ENCODE results near the gene RNGTT.

The RNGTT gene

DNA sequence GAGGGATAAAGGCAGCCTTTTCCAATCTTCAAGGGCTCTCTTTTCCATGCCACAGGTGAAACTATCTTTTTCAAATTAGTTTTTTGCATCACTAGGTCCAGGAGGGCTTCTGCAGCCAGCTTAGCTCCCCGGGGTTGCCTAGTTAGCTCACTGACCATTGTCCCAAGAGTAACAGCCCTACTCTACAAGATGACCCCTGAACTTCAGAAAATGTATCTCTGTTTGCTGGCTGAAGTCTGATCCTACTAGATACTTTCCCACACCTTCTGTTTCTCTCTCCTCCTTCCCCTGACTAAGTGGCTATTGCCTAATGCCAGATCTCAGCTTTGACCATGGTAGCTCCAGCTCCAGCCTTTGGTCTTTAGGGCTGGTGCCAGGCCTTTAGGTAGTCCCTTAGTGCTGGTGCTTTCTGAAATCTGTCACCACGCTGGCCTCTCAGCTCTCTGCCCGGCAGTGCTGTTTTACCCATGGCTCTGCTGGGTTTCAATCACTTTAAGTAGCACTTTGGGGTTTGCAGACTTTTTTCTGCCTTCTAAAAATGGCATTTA is 255.1 kb downstream of the RNGTT start:
- no peak for DNase-seq

DNA sequence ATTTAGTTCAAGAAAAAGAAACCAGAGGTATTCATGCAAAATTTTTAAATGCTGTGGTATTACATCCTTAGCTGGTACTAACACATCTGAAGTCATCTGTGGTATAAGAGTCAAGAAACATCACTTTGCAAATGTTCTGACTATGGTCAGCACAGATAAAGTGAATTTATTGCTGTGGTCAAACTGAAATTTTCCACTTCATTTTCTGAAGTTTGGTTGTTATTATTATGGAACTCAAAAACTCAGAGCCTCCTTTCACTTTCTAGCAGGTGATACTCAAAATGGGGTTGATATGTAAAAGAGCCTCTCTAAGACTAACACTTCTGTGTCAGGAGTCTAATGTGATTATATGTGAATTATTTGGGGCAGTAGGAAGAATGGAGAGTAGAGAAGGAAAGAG is 257.8 kb downstream of the RNGTT start:
- DNase-seq = no peak

DNA sequence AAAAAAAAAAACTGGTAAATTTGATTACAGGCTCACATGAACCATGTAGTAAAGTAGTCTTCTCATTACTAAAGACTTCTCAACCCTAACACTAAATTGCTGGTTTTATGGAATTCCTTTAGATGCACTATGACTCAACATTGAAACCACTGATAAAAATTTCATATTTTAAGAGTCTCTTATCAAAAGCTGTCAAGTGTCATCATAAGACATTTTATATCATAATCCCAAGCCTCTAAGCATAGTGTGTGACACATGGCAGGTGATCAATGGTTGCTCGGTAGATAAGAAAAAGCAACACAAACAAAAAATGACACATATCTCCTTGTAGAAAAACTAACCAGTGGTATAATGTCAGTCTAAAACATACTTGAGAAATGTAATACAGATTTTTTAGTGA is 258.4 kb downstream of the RNGTT start:
- DNase-seq = no peak

DNA sequence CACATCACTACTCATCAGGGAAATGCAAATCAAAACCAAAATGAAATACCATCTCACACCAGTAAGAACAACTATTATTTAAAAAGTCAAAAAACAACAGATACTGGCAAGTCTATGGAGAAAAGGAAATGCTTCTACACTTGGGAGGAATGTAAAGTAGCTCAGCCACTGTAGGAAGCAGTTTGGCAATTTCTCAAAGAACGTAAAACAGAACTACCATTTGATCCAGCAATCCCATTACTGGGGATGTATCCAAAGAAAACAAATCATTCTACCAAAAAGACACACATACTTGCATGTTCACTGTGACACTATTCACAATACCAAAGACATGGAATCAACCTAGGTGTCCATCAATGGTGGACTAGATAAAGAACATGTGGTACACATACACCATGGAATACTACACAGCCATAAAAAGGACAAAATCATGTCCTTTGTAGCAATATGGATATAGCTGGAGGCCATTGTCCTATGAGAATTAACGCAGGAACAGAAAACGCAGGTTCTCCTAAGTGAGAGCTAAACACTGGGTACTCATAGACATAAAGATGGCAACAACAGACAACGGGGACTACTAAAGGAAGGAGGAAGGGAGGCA is 260.4 kb downstream of the RNGTT start:
- DNase-seq = no peak

DNA sequence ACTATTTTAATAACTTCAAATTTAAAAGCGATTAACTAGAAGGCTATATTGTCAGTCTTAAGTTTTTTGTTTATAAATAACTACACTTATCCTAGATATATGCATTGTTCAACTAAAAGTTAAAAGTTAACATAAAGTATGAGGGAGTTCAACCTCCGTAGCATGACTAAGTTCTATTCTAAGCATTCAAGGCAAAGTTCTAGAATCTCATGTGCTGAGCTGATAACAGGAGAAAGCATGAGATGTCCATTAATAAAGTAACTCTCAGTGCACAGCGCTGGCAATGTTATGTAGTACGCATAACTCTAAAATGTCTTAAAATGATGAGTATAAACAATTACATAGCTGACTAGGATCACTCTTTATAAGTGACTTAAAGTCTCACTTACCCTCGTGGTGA is 264.8 kb downstream of the RNGTT start:
- DNase-seq = no peak

DNA sequence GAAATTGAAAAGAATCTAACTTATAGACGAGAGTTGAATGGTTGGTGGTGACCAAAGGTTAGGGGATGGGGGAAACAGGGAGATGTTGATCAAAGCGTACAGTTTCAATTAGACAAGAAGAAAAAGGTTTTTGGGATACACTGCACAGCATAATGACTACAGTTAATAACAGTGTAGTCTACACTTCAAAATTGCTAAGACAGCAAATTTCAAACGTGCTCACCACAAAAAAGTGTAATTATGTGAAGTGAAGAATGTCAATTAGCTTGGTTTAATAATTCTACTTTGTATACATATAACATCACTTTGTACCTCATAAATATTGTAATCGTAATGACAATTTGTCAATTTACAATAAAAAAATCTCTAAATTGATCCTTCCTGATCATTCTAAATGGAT is 267.5 kb downstream of the RNGTT start:
- DNase-seq = no peak

DNA sequence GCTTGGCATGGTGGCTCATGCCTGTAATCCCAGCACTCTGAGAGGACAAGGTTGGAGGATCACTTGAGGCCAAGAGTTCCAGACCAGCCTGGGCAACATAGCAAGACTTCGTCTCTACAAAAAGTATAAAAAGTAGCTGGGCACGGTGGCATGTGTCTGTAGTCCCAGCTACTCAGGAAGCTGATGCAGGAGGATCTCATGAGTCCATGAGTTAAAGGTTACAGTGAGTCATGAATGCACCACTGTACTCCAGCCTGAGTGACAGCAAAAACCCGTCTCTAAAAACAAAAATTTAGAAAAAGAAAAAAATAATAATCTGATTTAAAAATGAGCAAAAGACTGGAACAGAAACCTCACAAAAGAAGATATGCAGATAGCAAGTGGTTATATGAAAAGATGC is 279.7 kb downstream of the RNGTT start:
- no peak for DNase-seq

DNA sequence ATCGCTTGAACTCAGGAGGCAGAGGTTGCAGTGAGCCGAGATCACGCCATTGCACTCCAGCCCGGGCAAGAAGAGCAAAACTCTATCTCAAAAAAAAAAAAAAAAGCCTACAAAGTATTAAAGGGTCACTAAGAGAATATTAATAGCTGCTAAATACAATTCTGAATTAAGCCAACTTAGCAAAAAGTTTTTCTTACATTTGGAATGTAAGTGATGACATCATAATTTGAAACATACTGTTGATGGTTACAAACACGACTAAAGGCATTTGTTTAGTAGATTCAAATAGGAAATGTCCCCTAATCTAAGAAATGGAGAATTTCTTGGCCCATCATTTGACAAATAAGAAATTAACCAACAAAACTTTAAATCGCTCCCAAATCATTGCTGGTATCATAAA is 282.8 kb downstream of the RNGTT start:
- no peak for DNase-seq

DNA sequence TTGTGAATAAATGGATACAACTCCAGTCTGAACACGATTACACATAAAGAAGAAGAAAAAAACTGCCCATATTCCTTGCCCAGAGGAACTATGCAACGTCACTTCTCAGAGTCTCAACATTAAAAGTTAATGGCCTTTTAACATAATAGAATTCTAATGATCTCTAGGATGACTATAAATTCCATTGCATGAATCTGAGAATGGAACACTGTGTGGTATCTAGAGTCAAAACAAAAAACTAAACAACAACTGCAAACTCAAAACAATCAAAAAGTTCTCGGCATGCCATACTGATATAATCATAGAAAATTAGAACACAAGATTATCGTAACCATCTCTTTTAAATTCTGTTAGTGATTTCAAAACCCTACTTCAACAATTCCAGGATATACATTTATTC is 283.6 kb downstream of the RNGTT start:
- DNase-seq = no peak

DNA sequence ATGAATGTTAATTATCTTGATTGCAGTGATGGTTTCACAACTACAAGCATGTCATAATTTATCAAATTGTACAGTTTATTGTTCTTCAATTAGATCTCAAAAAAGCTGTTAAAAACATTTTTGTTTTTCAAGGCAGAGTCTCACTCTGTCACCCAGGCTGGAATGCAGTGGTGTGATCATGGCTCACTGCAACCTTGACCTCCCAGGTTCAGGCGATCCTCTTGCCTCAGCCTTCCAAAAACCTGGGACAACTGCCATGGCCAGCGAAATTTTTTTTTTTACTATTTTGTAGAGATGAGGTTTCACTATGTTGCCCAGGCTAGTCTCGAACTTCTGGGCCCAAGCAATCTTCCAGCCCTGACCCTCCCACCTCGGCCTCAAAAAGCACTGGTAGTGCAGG is 286.1 kb downstream of the RNGTT start:
- no peak for DNase-seq

DNA sequence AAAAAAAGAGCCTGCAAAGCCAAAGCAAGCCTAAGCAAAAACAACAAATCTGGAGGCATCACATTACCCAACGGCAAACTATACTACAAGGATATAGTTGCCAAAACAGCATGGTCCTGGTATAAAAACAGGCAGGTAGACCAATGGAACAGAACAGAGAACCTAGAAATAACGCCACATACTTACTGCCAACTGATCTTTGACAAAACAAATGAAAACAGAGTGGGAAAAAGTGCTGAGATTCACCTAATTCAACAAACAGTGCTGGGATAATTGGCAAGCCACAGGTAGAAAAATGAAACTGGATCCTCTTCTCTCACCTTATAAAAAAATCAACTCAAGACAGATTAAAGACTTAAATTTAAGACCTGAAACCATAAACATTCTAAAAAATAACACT is 291.8 kb downstream of the RNGTT start:
- no peak for DNase-seq

DNA sequence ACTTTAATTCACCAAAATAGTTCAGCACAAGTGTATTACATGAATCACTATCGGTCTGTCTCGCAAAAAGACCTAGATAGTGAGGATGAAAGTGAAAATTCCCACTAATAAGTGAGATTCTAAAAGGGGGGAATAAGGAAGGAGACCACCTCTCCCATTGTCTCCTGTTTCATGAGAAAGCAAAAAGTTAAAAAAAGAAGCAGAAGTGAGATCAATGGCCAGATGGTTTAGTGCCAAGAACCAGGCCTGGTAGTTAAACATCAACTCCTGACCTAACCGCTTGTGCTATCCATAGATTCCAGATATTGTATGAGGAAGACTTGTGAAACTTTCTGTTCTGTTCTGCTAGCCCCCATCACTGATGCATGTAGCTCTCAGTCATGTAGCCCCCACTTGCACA is 293.0 kb downstream of the RNGTT start:
- no peak for DNase-seq

DNA sequence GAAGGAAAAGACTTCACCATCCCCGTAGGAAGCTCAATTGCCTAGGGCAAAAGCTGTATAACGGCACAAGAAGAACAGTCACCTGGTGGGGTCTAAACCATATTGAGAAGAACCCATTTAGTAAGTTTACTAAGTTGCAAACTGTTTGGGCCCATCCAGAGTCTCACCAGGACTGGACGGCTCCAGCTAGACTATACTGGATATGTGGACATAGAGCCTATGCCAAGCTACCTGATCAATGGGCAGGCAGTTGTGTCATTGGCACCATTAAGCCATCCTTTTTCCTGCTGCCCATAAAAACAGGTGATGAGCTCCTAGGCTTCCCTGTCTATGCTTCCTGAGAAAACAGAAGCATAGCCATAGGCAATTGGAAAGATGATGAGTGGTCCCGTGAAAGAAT is 293.9 kb downstream of the RNGTT start:
- no peak for DNase-seq

DNA sequence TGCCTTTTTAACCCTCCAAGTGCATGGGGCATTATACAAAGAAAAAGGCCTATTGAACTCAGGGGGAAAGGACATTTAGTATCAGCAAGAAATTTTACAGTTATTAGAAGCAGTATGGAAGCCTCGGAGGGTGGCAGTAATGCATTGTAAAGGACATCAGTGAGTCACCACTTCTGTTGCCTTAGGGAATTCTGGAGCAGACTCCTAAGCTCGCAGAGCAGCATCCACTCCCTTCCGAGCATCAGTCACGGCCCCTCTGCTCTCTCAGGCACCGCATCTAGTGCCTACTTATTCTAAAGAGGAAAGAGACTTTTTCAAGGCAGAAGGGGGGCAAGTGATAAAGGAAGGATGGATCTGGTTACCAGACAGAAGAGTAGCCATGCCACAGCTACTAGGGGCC is 296.5 kb downstream of the RNGTT start:
- no peak for DNase-seq

DNA sequence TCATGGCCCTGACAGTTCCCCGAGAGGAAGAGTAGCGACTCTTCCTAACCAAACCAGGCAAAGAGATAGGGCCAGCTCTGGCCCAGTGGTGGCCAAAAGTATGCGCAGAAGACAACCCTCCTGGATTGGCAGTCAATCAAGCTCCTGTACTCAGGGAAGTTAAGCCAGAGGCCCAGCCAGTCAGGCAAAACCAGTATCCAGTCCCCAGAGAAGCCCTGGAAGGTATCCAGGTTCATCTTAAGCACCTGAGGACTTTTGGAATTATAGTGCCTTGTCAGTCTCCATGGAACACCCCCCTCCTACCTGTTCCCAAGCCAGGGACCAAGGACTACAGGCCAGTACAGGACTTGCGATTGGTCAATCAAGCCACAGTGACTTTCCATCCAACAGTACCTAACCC is 298.3 kb downstream of the RNGTT start:
- DNase-seq = no peak

DNA sequence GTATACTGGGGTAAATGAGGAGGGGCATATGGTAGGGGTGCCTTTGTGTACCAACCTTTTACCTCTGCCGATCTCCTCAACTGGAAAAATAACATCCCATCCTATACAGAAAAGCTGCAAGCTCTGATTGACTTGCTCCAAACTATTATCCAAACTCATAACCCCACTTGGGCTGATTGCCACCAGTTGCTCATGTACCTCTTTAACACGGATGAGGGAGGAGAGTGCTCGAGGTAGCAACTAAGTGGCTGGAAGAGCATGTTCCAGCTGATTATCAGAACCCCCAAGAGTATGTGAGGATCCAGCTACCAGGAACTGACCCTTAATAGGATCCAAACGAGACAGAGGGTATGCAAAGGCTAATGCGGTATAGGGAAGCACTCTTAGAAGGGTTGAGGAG is 299.6 kb downstream of the RNGTT start:
- no peak for DNase-seq

DNA sequence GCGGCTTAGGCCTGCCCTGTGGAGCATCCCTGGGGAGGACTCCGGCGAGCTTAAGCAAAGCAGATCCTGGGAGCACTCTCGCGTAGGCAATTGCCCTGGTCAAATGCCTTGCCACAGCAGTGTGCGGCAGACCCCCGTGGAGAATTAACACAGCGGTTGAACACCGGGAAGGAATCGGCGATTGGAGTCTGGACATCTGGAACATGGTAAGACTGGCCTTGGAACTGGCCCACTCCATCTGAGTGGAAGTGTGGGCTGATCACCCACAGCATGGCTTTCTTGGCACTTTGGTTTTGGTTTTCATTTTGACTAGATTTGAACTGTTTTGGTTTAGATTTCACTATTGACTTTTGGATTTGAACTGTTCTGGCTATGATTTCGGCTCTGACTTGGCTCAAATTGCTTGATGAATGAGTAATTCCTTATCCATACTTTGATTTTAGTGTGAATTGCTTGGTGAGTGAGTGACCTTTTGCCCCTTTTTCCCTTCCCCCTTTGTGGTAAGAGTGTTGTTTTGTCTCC is 300.7 kb downstream of the RNGTT start:
- no peak for DNase-seq

DNA sequence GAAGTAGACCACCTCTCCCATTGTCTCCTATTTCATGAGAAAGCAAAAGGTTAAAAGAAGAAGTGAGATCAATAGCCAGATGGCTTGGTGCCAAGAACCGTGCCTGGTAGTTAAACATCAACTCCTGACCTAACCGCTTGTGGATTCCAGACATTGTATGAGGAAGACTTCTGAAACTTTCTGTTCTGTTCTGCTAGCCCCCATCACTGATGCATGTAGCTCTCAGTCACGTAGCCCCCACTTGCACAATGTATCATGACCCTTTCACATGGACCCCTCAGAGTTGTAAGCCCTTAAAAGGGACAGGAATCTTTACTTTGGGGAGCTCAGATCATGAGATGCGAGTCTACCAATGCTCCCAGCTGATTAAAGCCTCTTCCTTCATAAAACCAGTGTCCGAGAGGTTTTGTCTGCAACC is 301.2 kb downstream of the RNGTT start:
- DNase-seq = no peak

DNA sequence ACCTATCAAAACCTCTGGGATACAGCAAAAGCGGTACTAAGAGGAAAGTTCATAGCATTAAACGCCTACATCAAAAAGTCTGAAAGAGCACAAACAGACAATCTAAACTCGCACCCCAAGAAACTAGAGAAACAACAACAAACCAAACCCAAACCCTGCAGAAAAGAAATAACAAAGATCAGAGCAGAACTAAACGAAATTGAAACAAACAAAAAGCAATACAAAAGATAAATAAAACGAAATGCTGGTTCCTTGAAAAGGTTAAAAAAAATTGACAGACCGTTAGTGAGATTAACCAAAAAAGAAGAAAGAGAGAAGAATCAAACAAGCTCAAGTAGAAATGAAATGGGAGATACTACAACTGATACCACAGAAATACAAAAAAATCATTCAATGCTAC is 302.3 kb downstream of the RNGTT start:
- no peak for DNase-seq

DNA sequence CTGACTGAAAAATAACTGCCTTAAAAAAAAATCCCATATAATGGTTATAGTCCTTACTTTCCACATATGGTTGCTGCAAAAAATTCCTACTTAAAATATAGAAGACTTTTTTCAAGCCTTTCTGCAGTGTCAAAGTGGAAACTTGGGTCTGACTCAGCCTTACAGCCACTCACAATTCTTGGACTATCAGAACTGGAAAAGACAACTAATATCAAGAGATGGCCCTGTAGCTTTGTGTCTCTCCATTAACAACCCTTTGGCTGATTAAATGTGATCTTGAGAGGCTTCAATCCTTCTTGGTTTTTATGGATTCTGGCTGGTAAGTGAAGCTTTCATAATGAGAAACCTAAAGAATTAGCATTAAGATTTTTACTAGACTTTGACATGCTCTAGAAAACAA is 307.8 kb downstream of the RNGTT start:
- DNase-seq = no peak

DNA sequence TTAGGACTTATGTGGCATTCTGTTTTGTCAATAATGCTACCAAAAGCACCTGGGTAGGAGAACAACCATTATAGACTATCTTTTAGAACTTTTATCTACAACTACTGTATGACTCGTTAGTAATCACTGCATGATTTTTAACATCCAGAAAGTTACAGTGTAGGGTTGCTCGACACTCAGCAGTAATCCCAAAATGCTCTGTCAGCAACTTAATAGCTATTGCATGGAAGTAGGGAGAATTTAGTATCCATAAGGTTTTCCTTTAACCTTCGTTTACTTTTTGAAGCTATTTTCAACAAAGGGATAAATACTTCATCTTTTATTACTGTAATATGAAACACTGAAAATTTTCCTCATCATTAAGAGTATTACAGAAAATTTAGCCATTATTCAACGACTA is 309.5 kb downstream of the RNGTT start:
- no peak for DNase-seq

DNA sequence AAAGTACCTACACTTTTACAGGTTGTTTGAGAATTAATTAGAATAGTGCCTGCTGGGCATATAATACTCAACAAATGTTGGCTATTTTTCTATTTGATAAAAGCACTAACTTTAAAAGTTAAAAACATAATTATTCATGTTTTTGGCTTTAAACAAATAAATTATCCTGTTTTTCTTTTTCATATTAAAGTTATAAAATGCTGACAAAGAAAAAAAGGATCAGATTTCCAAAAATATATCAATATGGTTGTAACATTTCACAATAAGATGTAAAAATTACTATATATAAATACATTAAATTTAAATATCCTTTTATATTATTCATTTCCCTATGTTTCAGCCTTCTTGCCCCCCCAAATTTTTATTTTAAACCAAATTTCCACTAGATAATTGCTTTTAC is 312.0 kb downstream of the RNGTT start:
- no peak for DNase-seq

DNA sequence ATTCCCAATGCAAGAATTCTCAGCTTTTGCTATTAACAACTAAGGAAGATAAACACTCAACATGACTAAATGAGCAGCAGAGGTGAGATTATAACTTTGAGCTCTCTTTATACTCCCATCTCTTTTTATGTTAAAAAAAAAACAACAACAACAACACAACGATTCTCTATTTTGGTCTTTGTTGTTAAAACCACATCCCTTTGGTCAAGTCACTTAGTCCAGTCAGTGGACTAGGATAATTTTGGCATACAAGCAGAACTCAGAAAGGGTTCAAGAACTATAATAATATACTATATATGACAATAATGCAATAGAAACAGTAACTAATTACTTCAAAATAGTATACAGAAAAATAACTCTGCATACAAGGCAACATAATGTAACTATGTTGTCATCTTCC is 312.4 kb downstream of the RNGTT start:
- DNase-seq = no peak

DNA sequence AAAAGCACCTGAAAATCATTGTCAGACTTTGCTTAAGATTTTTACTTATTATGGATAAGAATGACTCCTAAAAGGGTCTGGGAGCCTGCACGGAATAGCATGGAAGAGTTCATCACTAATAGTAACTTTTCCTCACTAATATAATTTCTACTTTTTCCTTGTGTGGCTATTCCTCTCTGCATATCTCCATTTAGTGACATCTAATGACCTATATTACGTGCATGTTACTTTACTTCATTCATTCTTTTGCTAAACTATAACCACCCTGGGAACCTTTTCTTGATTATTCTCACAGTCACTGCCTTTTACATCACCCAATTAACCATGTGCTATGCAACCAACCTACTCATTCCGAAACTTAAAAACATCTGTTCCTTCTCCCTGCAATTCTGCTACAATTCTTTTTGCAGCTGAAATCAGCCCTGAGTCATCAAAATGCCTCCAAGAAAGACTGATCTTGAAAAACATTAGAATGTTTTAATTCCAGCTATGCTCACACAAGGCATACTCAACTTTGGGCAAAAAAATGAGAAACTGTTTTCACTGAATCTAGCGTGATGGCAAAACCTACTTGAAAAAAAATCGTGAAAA is 313.3 kb downstream of the RNGTT start:
- DNase-seq = no peak

Data from activated effector memory CD4-positive, alpha-beta T cell treated with Interleukin-2 at 50 U/mL for 16 hours (primary cell).